Trophoblast cell (in vitro differentiated cells and primary cell): Measurements from ENCODE around the gene EFHC2.

Experiments
- DNase-seq, 2 donors: peaks; one replicate each; pipeline ENCODE4 v3.0.0-alpha.2; 2016
- H2AFZ ChIP-seq: 2 replicates; pipeline ENCODE4 v1.6.1; 2013; ENCODE audit warnings: low read length, moderate library complexity, mild to moderate bottlenecking; ENCODE audit not compliant: insufficient read depth, poor library complexity
- H2AK5ac ChIP-seq: 2 replicates; pipeline ENCODE4 v1.6.1; 2013; ENCODE audit warnings: mild to moderate bottlenecking, low read length
- H2BK120ac ChIP-seq: 2 replicates; pipeline ENCODE4 v1.6.1; 2013; ENCODE audit warnings: low read length, mild to moderate bottlenecking, moderate library complexity; ENCODE audit not compliant: insufficient read depth, poor library complexity
- H2BK12ac ChIP-seq: 2 replicates; pipeline ENCODE4 v1.6.1; 2013; ENCODE audit warnings: mild to moderate bottlenecking, low read length, moderate library complexity
- H2BK5ac ChIP-seq: 2 replicates; pipeline ENCODE4 v1.6.1; 2013; ENCODE audit warnings: low read length, low read depth, moderate library complexity, mild to moderate bottlenecking; ENCODE audit not compliant: poor library complexity
- H3K14ac ChIP-seq: 2 replicates; pipeline ENCODE4 v1.6.1; 2013; ENCODE audit warnings: mild to moderate bottlenecking, low read length
- H3K18ac ChIP-seq: 2 replicates; pipeline ENCODE4 v1.6.1; 2013; ENCODE audit warnings: mild to moderate bottlenecking, low read length
- H3K23ac ChIP-seq: 2 replicates; pipeline ENCODE4 v1.6.1; 2013; ENCODE audit warnings: low read length
- H3K27ac ChIP-seq: 2 replicates; pipeline ENCODE4 v1.5.1; 2013; ENCODE audit warnings: low read depth, mild to moderate bottlenecking, inconsistent platforms, low read length, moderate library complexity
- H3K27me3 ChIP-seq: 2 replicates; pipeline ENCODE4 v1.6.1; 2013; ENCODE audit warnings: inconsistent platforms, mild to moderate bottlenecking, low read length, moderate library complexity; ENCODE audit not compliant: insufficient read depth
- H3K36me3 ChIP-seq, 2 experiments: 1 replicate in 1 of 2; 2 replicates in 1 of 2; pipeline ENCODE4 v1.6.1; 2013; ENCODE audit warnings: low read length in 2 of 2, mild to moderate bottlenecking in 2 of 2, moderate library complexity in 1 of 2; ENCODE audit not compliant: insufficient read depth in 2 of 2, control insufficient read depth in 1 of 2
- H3K4ac ChIP-seq: 2 replicates; pipeline ENCODE4 v1.6.1; 2013; ENCODE audit warnings: low read depth, mild to moderate bottlenecking, low read length, moderate library complexity
- H3K4me1 ChIP-seq, 2 experiments: 1 replicate in 1 of 2; 2 replicates in 1 of 2; pipeline ENCODE4 v1.6.1; 2013; ENCODE audit warnings: low read length in 2 of 2, mild to moderate bottlenecking in 2 of 2, moderate library complexity in 1 of 2; ENCODE audit not compliant: insufficient read depth in 2 of 2, control insufficient read depth in 1 of 2
- H3K4me2 ChIP-seq: 2 replicates; pipeline ENCODE4 v1.6.1; 2013; ENCODE audit warnings: inconsistent platforms, mild to moderate bottlenecking, low read length, moderate library complexity
- H3K4me3 ChIP-seq: 2 replicates; pipeline ENCODE4 v1.5.1; 2013; ENCODE audit warnings: mild to moderate bottlenecking, low read depth, low read length, inconsistent platforms
- H3K79me1 ChIP-seq: one replicate; pipeline ENCODE4 v1.6.1; 2013; ENCODE audit warnings: low read length
- H3K79me2 ChIP-seq: 2 replicates; pipeline ENCODE4 v1.6.1; 2013; ENCODE audit warnings: low read length, mild to moderate bottlenecking; ENCODE audit not compliant: control insufficient read depth, insufficient read depth, poor library complexity
- H3K9ac ChIP-seq: 2 replicates; pipeline ENCODE4 v1.6.1; 2013; ENCODE audit warnings: mild to moderate bottlenecking, low read length
- H3K9me3 ChIP-seq: 2 replicates; pipeline ENCODE4 v1.6.1; 2013; ENCODE audit warnings: low read depth, mild to moderate bottlenecking, control low read depth, inconsistent platforms, low read length; ENCODE audit not compliant: insufficient read depth
- H4K12ac ChIP-seq: 2 replicates; pipeline ENCODE4 v1.6.1; 2013; ENCODE audit warnings: low read depth, mild to moderate bottlenecking, low read length, moderate library complexity
- H4K8ac ChIP-seq: 2 replicates; pipeline ENCODE4 v1.6.1; 2013; ENCODE audit warnings: low read depth, mild to moderate bottlenecking, low read length, moderate library complexity
- H4K91ac ChIP-seq: one replicate; pipeline ENCODE4 v1.6.1; 2013; ENCODE audit warnings: low read depth, mild to moderate bottlenecking, low read length, moderate library complexity
- WGBS: extraction: QIAGEN DNeasy Blood & Tissue Kit; methylation state at CpG from one replicate; pipeline ENCODE4 v1.1.7; 2013; ENCODE audit warnings: missing lambda C conversion rate; ENCODE audit not compliant: insufficient read length, insufficient coverage; ENCODE audit errors: extremely low coverage; 5-methylcytosine and 5-hydroxymethylcytosine counted together

The EFHC2 gene

DNA sequence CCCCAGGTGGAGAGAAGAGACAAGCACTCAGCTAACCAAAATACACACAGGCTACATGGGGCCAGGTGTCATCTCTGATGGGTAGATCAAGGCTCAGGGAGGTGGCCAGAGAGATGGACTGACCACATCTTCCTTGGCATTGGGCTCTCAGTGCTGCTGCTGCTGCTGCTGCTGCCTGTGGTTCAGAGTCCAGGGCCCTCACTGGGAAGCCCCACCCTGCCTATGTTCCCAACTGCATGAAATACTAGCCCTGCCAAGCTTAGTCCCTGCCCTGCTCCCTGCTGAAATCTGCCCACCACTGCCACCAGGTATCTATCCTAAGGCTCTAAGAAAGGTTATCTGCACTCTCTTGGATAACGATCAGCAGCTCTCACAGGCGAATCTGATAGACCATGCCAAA, 118.7 kb downstream of the EFHC2 start:
- no peak overlapping the region for H2BK120ac ChIP-seq
- no peak overlapping the region for H4K8ac ChIP-seq
- H3K4me1 ChIP-seq = no peaks in the 10 kb centered on the region
- H3K18ac ChIP-seq = no peak overlapping the region
- no peak overlapping the region for H3K4ac ChIP-seq
- H3K9me3 ChIP-seq = no peaks in the 10 kb centered on the region
- no peak overlapping the region for H3K4me2 ChIP-seq
- H3K79me2 ChIP-seq = no peaks in the 10 kb centered on the region
- H3K79me1 ChIP-seq = no peaks in the 10 kb centered on the region
- DNase-seq = no peak
- H3K4me3 ChIP-seq = no peak overlapping the region
- no peak overlapping the region for H3K27ac ChIP-seq
- no peak overlapping the region for H3K14ac ChIP-seq
- H3K9ac ChIP-seq = no peak overlapping the region
- H2AFZ ChIP-seq = no peak overlapping the region
- WGBS = no CpG with 5 or more reads among the region's 2 CpGs
- H2AK5ac ChIP-seq = no peak overlapping the region
- no peak overlapping the region for H2BK5ac ChIP-seq
- no peak overlapping the region for H4K12ac ChIP-seq
- H3K27me3 ChIP-seq = no peaks in the 10 kb centered on the region
- no peak overlapping the region for H4K91ac ChIP-seq
- no peak overlapping the region for H2BK12ac ChIP-seq
- H3K36me3 ChIP-seq = no peaks in the 10 kb centered on the region
- no peak overlapping the region for H3K23ac ChIP-seq

DNA sequence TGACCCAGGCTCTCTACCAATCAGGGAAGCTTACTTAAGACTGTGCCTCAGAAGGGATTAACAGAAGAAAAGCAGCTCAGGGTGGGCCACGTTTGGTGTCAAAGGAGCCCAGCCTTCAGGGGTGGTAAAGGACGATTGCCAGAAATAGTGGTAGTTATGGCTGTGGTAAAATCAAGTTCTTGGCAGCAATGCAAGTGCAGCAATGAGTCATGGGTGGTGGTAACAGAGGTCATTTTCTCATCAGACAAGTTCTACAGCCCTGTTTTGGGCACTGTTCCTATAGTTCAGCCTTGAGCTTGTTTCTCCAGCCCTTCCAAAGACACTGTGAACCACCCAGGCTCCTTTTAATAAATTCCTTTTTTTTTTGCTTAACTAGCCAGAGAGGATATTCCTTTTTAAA, 120.3 kb downstream of the EFHC2 start:
- no peak overlapping the region for H3K14ac ChIP-seq
- H3K79me1 ChIP-seq = no peaks in the 10 kb centered on the region
- no peak overlapping the region for H3K27ac ChIP-seq
- no peak overlapping the region for H3K4me2 ChIP-seq
- no peaks in the 10 kb centered on the region for H3K36me3 ChIP-seq
- no peak overlapping the region for H3K18ac ChIP-seq
- H3K79me2 ChIP-seq = no peaks in the 10 kb centered on the region
- H2AFZ ChIP-seq = no peak overlapping the region
- H2BK5ac ChIP-seq = no peak overlapping the region
- WGBS = no CpG with 5 or more reads among the region's 2 CpGs
- no peaks in the 10 kb centered on the region for H3K9me3 ChIP-seq
- H4K91ac ChIP-seq = no peak overlapping the region
- H3K9ac ChIP-seq = no peak overlapping the region
- no peaks in the 10 kb centered on the region for H3K27me3 ChIP-seq
- no peak overlapping the region for H2BK12ac ChIP-seq
- H3K4me3 ChIP-seq = no peak overlapping the region
- H3K4ac ChIP-seq = no peak overlapping the region
- no peaks in the 10 kb centered on the region for H3K4me1 ChIP-seq
- no peak overlapping the region for H3K23ac ChIP-seq
- no peak overlapping the region for H4K12ac ChIP-seq
- no peak overlapping the region for H2BK120ac ChIP-seq
- no peak overlapping the region for H2AK5ac ChIP-seq
- no peak overlapping the region for H4K8ac ChIP-seq
- peak in 1 of 2 donors; percentile 27 for DNase-seq

DNA sequence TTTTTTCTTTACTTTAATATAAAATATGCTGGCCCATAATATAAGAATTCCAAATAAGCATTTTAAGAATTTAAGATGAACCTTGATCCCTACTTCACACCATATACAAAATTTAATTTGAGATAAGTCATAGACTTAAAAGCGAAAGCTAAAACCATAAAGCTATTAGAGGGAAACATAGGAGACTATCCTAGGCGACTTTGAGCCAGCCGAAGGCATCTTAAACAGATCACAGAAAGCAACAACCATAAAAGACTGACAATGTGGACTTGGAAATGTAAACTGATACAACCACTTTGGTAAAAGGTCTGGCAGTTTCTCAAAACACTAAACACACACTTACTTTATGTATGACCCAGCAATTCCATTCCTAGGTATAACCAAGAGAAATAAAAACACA, 125.0 kb downstream of the EFHC2 start:
- no peak overlapping the region for H4K91ac ChIP-seq
- H3K27me3 ChIP-seq = no peaks in the 10 kb centered on the region
- H2BK12ac ChIP-seq = no peak overlapping the region
- no CpG with 5 or more reads among the region's 3 CpGs for WGBS
- no peak overlapping the region for H2BK5ac ChIP-seq
- H3K23ac ChIP-seq = no peak overlapping the region
- no peaks in the 10 kb centered on the region for H3K79me1 ChIP-seq
- H3K79me2 ChIP-seq = no peaks in the 10 kb centered on the region
- H2AFZ ChIP-seq = no peak overlapping the region
- no peaks in the 10 kb centered on the region for H3K4me1 ChIP-seq
- no peak overlapping the region for H3K9ac ChIP-seq
- H3K14ac ChIP-seq = no peak overlapping the region
- no peak overlapping the region for H2BK120ac ChIP-seq
- no peak overlapping the region for H3K4me3 ChIP-seq
- no peak overlapping the region for H2AK5ac ChIP-seq
- no peak overlapping the region for H3K18ac ChIP-seq
- no peak overlapping the region for H4K8ac ChIP-seq
- H4K12ac ChIP-seq = no peak overlapping the region
- H3K36me3 ChIP-seq = no peaks in the 10 kb centered on the region
- H3K4me2 ChIP-seq = no peak overlapping the region
- H3K4ac ChIP-seq = no peak overlapping the region
- no peaks in the 10 kb centered on the region for H3K9me3 ChIP-seq
- H3K27ac ChIP-seq = no peak overlapping the region
- no peak for DNase-seq

DNA sequence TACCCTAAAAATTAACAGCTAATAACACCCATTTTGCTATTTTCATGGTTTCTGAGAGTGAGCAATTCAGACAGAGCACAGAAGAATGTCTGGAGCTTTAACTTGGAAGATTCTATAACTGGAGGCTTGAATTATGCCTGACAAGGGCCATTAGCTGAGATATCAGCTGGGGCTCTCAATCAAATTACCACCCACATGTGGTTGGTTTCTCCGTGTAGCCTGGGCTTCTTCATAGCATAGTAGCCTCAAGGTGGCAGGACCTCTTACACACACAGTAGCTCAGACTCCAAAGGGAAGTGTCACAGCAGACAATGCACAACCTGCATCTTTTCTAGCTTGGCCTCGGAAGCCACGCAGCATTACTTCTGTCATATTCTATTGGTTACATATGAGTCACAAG, 127.3 kb downstream of the EFHC2 start:
- Histone ChIP-seq H3K4me3 (no peak overlapping the region), H4K91ac (no peak overlapping the region), H3K36me3 (no peaks in the 10 kb centered on the region), H3K14ac (no peak overlapping the region), H2AK5ac (no peak overlapping the region), H3K79me1 (no peaks in the 10 kb centered on the region), H3K27me3 (no peaks in the 10 kb centered on the region), H3K79me2 (no peaks in the 10 kb centered on the region), H2AFZ (no peak overlapping the region), H2BK5ac (no peak overlapping the region), H3K18ac (no peak overlapping the region), H4K12ac (no peak overlapping the region), H3K4me2 (no peak overlapping the region), H4K8ac (no peak overlapping the region), H2BK12ac (no peak overlapping the region), H3K9ac (no peak overlapping the region), H3K27ac (no peak overlapping the region), H3K9me3 (no peaks in the 10 kb centered on the region), H3K23ac (no peak overlapping the region), H3K4ac (no peak overlapping the region), H2BK120ac (no peak overlapping the region), H3K4me1 (no peaks in the 10 kb centered on the region)
- no CpG with 5 or more reads among the region's 3 CpGs for WGBS
- no peak for DNase-seq
